ENCODE results near the gene SLC8A2. TPM values are rescaled to one million over a fixed set of nuclear protein-coding genes. Genes with fewer than 3 reads are reported as not detected.

The SLC8A2 gene
- total and polyA plus RNA-seq, 10 of the 15 experiments (the other 5 are each of a cell fraction or from before 2014, with no cell fraction given), result not detected

DNA sequence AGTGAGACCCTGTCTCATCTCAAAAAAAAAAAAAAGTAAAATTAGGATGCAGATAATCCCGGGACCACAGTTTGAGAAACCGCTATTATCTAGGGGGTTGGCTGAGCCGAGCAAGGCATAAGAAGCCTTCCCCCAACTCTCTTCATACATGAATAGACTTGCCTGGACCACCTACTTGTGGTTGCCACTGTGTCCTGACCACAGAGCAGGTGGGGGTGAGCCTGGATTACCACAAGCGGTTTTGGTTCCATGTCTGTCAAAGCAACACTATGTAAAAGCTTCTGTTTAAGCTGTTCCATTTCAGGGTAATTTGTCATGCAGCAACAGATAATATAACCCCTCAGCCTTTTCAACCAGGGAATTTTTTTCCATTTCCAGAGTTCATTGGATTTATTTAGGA, 46.4 kb upstream of the SLC8A2 start (continued):
- TF ChIP-seq, protein P1, sequence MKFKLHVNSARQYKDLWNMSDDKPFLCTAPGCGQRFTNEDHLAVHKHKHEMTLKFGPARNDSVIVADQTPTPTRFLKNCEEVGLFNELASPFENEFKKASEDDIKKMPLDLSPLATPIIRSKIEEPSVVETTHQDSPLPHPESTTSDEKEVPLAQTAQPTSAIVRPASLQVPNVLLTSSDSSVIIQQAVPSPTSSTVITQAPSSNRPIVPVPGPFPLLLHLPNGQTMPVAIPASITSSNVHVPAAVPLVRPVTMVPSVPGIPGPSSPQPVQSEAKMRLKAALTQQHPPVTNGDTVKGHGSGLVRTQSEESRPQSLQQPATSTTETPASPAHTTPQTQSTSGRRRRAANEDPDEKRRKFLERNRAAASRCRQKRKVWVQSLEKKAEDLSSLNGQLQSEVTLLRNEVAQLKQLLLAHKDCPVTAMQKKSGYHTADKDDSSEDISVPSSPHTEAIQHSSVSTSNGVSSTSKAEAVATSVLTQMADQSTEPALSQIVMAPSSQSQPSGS (IDR thresholded peaks at IDR 0.05; ENCODE audit: low read length), result peak; percentile 79; the same call in 1 of the 2 replicates
- TF ChIP-seq TAF1 (IDR thresholded peaks at IDR 0.05; ENCODE audit: borderline replicate concordance, low read depth, low read length) (no peak), CHD1 (IDR thresholded peaks at IDR 0.05; ENCODE audit: low read depth, low read length) (peak; percentile 91; the same call in 1 of the 2 replicates), WRNIP1 (IDR thresholded peaks at IDR 0.05; ENCODE audit: borderline replicate concordance, low read depth, low read length) (no peak), TCF7 (IDR thresholded peaks at IDR 0.05; ENCODE audit: borderline replicate concordance) (no peak), HDAC2 (IDR thresholded peaks at IDR 0.05) (no peak), CBX5 (IDR thresholded peaks at IDR 0.05; ENCODE audit: low read depth) (0 out of 2 replicates have a peak, but pooled peaks have one; percentile 74), STAT1 (conservative IDR thresholded peaks at IDR 0.05) (no peak), POU2F2 (IDR thresholded peaks at IDR 0.05; ENCODE audit: borderline replicate concordance, low read depth, low read length) (peak; percentile 91), EGR1 (IDR thresholded peaks at IDR 0.05; ENCODE audit: borderline replicate concordance in 1 of 2, low read depth in 2 of 2, low read length in 2 of 2) (peak in 1 of 2 experiments; percentile 45; a peak in 1 of 3 replicates), SPI1 (IDR thresholded peaks at IDR 0.05; ENCODE audit: borderline replicate concordance, insufficient read depth, low read depth, low read length) (no peak), KDM1A (IDR thresholded peaks at IDR 0.05; ENCODE audit: borderline replicate concordance) (no peak), BACH1 (IDR thresholded peaks at IDR 0.05; ENCODE audit: borderline replicate concordance) (peak; percentile 85; the same call in 1 of the 2 replicates), TCF3 (IDR thresholded peaks at IDR 0.05; ENCODE audit: borderline replicate concordance, insufficient read depth, low read depth, low read length) (peak; percentile 91), ZNF217 (IDR thresholded peaks at IDR 0.05) (no peak), BHLHE40 (IDR thresholded peaks at IDR 0.05; ENCODE audit: borderline replicate concordance in 1 of 2, low read depth in 2 of 2, low read length in 1 of 2) (peak; percentile 79 to 83)
- TF ChIP-seq, protein P2, sequence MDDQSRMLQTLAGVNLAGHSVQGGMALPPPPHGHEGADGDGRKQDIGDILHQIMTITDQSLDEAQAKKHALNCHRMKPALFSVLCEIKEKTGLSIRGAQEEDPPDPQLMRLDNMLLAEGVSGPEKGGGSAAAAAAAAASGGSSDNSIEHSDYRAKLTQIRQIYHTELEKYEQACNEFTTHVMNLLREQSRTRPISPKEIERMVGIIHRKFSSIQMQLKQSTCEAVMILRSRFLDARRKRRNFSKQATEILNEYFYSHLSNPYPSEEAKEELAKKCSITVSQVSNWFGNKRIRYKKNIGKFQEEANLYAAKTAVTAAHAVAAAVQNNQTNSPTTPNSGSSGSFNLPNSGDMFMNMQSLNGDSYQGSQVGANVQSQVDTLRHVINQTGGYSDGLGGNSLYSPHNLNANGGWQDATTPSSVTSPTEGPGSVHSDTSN (IDR thresholded peaks at IDR 0.05; ENCODE audit: insufficient replicate concordance, low read depth, low read length), result peak; percentile 77
- TF ChIP-seq, protein P3, sequence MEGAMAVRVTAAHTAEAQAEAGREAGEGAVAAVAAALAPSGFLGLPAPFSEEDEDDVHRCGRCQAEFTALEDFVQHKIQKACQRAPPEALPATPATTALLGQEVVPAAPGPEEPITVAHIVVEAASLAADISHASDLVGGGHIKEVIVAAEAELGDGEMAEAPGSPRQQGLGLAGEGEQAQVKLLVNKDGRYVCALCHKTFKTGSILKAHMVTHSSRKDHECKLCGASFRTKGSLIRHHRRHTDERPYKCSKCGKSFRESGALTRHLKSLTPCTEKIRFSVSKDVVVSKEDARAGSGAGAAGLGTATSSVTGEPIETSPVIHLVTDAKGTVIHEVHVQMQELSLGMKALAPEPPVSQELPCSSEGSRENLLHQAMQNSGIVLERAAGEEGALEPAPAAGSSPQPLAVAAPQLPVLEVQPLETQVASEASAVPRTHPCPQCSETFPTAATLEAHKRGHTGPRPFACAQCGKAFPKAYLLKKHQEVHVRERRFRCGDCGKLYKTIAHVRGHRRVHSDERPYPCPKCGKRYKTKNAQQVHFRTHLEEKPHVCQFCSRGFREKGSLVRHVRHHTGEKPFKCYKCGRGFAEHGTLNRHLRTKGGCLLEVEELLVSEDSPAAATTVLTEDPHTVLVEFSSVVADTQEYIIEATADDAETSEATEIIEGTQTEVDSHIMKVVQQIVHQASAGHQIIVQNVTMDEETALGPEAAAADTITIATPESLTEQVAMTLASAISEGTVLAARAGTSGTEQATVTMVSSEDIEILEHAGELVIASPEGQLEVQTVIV (IDR thresholded peaks at IDR 0.05; ENCODE audit: borderline replicate concordance, partially characterized antibody), result no peak
- TF ChIP-seq, protein P4, sequence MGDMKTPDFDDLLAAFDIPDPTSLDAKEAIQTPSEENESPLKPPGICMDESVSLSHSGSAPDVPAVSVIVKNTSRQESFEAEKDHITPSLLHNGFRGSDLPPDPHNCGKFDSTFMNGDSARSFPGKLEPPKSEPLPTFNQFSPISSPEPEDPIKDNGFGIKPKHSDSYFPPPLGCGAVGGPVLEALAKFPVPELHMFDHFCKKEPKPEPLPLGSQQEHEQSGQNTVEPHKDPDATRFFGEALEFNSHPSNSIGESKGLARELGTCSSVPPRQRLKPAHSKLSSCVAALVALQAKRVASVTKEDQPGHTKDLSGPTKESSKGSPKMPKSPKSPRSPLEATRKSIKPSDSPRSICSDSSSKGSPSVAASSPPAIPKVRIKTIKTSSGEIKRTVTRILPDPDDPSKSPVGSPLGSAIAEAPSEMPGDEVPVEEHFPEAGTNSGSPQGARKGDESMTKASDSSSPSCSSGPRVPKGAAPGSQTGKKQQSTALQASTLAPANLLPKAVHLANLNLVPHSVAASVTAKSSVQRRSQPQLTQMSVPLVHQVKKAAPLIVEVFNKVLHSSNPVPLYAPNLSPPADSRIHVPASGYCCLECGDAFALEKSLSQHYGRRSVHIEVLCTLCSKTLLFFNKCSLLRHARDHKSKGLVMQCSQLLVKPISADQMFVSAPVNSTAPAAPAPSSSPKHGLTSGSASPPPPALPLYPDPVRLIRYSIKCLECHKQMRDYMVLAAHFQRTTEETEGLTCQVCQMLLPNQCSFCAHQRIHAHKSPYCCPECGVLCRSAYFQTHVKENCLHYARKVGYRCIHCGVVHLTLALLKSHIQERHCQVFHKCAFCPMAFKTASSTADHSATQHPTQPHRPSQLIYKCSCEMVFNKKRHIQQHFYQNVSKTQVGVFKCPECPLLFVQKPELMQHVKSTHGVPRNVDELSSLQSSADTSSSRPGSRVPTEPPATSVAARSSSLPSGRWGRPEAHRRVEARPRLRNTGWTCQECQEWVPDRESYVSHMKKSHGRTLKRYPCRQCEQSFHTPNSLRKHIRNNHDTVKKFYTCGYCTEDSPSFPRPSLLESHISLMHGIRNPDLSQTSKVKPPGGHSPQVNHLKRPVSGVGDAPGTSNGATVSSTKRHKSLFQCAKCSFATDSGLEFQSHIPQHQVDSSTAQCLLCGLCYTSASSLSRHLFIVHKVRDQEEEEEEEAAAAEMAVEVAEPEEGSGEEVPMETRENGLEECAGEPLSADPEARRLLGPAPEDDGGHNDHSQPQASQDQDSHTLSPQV (IDR thresholded peaks at IDR 0.05), result no peak
- TF ChIP-seq, protein P5, sequence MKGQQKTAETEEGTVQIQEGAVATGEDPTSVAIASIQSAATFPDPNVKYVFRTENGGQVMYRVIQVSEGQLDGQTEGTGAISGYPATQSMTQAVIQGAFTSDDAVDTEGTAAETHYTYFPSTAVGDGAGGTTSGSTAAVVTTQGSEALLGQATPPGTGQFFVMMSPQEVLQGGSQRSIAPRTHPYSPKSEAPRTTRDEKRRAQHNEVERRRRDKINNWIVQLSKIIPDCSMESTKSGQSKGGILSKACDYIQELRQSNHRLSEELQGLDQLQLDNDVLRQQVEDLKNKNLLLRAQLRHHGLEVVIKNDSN (IDR thresholded peaks at IDR 0.05; ENCODE audit: borderline replicate concordance, extremely low read length, insufficient read depth, low read depth, low read length), result no peak
